Measurements from ENCODE around the gene ATP6V0C.

DNA sequence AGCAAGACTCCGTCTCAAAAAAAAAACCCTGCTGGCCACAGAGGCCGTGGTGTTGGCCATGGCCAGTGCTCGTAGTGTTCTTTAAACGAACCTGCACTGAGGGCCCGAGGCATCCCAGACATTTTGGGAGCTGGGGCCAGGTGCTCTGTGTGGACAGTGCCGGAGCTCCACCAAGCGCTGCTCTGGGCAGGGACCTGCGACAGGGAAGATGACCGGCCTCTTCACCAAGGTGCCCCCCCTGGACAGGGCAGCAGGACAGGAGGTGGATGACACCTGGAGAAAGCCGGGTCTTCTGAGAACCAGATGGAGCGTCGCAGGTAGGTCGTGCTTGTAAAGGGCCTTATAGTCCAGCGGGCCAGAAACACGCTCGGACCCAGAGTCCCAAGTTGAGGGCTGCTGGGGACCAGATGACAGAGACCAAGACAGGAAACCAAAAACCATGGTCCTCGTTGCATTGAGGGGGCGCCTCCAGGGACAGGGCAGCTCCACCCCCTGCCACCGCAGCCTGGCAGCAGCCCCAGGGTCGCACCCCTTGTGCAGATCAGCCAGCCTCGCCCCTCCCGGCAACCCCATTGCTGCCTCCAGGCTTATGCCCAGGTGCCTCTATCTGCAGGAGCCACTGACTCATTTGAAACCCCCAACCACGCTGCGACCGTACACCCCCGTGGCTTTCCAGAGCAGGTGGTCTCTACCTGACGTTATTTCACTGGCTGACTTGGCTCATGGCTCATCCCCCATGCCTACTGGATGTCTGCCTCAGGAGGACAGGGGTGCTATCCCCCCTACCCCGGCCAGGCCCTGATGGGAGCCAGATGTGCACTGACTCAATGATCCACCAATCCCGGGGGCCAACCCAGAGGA is 46.9 kb upstream of the ATP6V0C start:
- TF ChIP-seq, protein P1, sequence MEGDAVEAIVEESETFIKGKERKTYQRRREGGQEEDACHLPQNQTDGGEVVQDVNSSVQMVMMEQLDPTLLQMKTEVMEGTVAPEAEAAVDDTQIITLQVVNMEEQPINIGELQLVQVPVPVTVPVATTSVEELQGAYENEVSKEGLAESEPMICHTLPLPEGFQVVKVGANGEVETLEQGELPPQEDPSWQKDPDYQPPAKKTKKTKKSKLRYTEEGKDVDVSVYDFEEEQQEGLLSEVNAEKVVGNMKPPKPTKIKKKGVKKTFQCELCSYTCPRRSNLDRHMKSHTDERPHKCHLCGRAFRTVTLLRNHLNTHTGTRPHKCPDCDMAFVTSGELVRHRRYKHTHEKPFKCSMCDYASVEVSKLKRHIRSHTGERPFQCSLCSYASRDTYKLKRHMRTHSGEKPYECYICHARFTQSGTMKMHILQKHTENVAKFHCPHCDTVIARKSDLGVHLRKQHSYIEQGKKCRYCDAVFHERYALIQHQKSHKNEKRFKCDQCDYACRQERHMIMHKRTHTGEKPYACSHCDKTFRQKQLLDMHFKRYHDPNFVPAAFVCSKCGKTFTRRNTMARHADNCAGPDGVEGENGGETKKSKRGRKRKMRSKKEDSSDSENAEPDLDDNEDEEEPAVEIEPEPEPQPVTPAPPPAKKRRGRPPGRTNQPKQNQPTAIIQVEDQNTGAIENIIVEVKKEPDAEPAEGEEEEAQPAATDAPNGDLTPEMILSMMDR (IDR thresholded peaks at IDR 0.05) = no peak
- TF ChIP-seq POLR2A (IDR thresholded peaks at IDR 0.05) = no peak
